GM12891 (cell line): ENCODE data around the gene ADGRB3.
"Not testable (repeated sequence)": the region's sequence is repeated elsewhere in the genome, so short reads cannot be mapped to it uniquely, and the experiment has no call there.

Experiments
- DNase-seq: peaks from one replicate; pipeline ENCODE4 v3.0.0; 2011; ENCODE audit warnings: low spot score; ENCODE audit not compliant: insufficient read length
- FAIRE-seq: peaks from 2 replicates; lab custom pipeline; 2011; peaks lifted over from hg19 to GRCh38; lab: Jason Lieb, UNC
- PAX5 ChIP-seq: IDR thresholded peaks from 2 replicates; pipeline ENCODE4 v1.6.1; 2011; ENCODE audit warnings: low read length, moderate library complexity, mild to moderate bottlenecking; ENCODE audit not compliant: insufficient read depth, severe bottlenecking
- POLR2A ChIP-seq: IDR thresholded peaks from 2 replicates; pipeline ENCODE4 v1.6.1; 2011; ENCODE audit warnings: low read depth, low read length, control low read depth
- POLR2AphosphoS5 ChIP-seq: IDR thresholded peaks from 2 replicates; pipeline ENCODE4 v1.6.1; 2011; ENCODE audit warnings: low read depth, low read length, control low read depth
- POU2F2 ChIP-seq: IDR thresholded peaks from 2 replicates; pipeline ENCODE4 v1.6.1; 2011; ENCODE audit warnings: low read depth, mild to moderate bottlenecking, control low read depth, low read length, moderate library complexity
- SPI1 ChIP-seq: IDR thresholded peaks from 2 replicates; pipeline ENCODE4 v1.6.1; 2011; ENCODE audit warnings: low read depth, low read length, control low read depth
- TAF1 ChIP-seq: IDR thresholded peaks from 2 replicates; pipeline ENCODE4 v1.6.1; 2011; ENCODE audit warnings: low read depth, low read length, control low read depth

The ADGRB3 gene

DNA sequence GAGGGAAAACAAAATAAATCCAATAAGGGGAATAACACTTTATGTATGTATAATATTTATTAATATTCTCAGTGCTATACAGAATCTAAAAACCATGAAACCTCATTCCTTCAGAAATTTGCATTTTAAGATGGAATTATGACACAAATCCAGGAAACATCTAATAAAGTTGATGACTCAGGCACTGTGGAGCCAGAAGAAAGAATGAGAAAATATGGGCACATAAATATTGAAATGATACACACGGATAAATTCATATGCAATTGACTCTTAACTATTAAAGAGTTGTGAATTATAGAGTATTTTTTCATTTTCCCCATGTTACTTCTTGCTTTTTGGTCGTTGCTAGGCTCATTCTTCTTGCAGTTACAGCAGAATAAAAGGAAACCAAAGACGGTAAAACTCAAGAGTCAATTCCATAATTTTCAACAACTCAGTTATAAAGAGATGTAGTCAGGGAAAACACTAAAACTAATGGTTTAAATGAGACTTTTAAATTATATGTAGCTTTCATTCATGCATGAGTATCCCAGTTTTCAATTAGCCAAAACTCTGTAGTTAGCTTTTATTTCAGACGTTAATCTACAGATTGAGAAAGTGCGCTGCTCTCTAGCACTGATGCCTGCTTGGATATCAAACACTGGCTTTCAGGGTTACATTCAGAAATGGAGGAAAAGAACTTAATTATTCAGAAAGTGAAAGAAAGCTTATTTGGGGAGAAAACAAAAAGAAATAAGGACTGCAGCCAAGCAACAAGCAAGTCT lies 95.4 kb downstream of the ADGRB3 start:
- no peak for FAIRE-seq
- no peak for DNase-seq
- TF ChIP-seq POU2F2 (no peak), TAF1 (no peak)

DNA sequence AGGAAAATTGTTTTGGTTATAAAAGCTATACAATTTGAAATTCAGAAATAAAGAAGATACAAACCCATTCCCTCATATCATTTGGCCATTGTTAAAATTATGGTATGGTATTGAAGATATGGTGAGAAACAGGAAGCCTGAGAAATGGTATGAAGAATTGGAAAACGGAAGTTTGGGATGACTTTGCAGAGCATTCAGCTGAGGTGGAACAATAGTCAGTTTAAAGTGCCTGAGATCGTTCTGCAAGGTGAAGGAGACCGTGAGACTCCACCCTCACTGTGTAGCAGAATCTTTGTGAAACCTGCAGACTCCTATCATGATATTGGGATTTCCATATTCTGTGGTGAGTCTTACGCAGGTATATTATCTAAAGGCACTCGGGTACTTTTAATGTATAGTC lies 97.3 kb downstream of the ADGRB3 start:
- FAIRE-seq (no peak), DNase-seq (no peak)
- no peak for TF ChIP-seq POU2F2
- no peak for TF ChIP-seq SPI1
- TF ChIP-seq PAX5: no peak
- TF ChIP-seq POLR2AphosphoS5: no peak
- no peak for TF ChIP-seq POLR2A
- TF ChIP-seq TAF1: no peak

DNA sequence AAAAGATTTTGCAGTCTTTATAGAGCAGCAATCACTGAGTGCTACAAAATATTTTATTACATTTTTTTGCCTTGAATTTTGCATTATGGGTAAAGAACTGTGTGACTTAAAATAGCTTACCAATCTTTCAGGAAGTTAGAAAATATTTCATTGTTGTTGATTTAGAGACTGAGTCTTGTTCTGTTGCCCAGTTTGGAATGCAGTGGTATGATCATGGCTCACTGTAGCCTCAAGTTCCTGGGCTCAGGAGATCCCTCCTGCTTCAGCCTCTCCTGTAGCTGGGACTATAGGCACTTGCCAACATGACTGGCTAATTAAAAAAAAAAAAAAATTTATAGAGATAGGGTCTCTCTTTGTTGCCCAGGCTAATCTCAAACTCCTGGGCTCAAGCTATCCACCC lies 100.8 kb downstream of the ADGRB3 start:
- FAIRE-seq (no peak), DNase-seq (no peak)
- no peak for TF ChIP-seq SPI1
- TF ChIP-seq PAX5: no peak
- no peak for TF ChIP-seq TAF1
- no peak for TF ChIP-seq POLR2AphosphoS5
- TF ChIP-seq POU2F2: no peak
- no peak for TF ChIP-seq POLR2A

DNA sequence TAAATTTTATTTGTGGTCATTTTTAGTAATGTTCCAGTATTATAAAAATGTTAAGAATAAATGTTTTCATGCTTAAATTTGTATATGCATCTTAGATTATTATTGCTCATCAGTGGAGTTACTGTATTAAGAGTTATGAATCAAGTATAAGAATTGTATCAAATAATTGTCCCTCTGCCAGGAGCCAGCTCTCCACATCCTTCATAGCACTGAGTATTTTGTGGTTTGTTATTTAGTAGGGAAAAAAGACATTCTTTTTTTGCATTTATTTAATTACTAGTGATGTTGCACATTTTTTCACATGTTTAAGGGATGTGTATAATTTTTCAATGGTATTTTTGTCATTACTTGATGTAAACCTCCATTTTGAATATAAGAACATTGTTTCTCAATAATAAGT lies 102.0 kb downstream of the ADGRB3 start:
- FAIRE-seq (no peak), DNase-seq (no peak)
- TF ChIP-seq POLR2A: no peak
- TF ChIP-seq TAF1: no peak
- no peak for TF ChIP-seq POU2F2
- TF ChIP-seq POLR2AphosphoS5: no peak
- no peak for TF ChIP-seq PAX5
- TF ChIP-seq SPI1: no peak

DNA sequence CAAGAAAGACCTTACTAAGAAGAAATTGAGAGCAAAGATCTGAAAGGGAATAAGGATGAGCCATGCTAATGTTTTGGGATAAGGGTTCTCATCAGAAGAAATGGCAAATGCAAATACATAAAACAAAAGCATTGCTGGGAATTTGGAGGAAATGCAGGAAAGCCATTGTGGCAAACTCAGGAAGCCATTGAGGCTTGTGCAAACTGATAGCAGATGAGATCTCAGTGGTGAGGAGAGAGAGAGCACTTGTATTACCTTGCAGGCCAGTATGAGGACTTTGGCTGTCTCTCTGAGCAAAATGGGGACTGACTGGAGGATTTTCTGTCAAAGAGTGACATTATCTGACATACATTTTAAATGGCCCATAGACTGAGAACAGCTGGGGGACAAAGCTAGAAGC lies 103.0 kb downstream of the ADGRB3 start:
- no peak for DNase-seq
- TF ChIP-seq TAF1 (no peak), POLR2A (no peak), POU2F2 (no peak), PAX5 (no peak), SPI1 (no peak), POLR2AphosphoS5 (no peak)
- FAIRE-seq: no peak

DNA sequence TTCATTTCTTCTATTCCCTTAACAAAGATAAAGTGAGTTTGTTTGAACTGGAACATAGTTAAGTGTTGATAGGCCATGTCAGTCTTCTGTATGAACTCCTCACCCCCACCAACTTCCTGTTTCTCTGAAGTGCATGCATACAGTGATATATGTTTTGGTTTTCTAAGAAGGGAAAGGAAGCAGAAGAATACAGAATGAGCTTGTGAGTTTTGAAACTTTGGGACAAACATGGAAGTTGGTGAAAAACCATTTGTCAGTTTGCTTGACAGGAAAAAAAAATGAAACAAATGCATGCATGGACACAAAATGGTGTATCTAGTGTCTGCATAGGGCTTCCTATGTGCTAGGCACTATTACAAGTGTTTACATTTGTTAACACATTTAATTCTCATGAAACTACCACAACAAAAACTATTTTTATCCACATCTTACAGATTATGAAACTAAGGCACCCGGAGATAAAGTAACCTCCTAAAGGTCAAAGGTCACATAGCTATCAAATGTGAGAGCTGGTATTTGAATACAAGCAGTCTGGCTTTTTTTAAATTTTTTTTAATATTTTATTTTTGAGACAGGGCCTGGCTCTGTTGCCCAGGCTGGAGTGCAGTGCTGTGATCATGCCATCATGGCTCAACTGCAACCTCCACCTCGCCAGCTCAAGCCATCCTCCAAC lies 105.9 kb downstream of the ADGRB3 start:
- DNase-seq (no peak), FAIRE-seq (no peak)
- 0 out of 2 replicates have a peak, but pooled peaks have one; percentile 14 for TF ChIP-seq SPI1
- TF ChIP-seq PAX5: no peak

DNA sequence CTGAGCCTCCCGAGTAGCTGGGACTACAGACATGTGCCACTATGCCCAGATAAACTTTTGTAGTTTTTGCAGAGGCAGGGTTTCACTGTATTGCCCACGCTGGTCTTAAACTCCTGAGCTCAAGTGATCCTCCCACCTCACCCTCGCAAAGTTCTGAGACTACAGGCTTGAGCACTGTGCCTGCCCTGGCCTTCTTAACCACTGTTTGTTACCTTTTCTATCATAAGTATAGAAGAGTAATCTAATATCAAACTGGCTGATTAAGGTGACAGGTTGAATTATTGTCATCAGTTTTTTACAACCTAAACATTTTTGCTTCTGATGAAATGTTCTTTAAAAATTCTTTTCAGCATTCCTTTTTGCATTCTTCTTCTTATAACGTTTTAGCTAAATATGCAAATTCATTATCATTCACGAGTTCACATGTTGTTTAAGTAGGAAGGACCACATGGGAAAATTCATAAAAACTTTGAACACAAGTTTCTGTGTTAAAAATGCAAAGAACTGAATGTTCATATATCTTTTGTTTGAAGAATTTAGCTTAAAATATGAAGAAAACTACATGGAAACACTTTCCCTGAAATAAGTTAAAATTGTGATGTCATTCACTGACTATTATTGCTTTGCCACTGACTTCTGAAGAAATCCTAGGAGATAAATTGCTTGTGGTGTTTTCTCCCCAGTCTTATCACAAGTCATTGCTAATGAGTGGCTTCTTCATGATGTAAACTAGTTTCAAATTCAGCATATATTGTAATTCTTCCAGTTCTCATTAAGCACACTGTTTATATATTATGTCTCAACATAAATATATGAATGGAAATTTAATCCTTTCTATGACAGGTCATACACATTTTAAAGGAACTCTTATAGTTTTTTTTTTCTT lies 106.7 kb downstream of the ADGRB3 start:
- TF ChIP-seq TAF1: no peak
- TF ChIP-seq POLR2AphosphoS5: no peak
- TF ChIP-seq PAX5: no peak
- TF ChIP-seq SPI1: no peak
- TF ChIP-seq POLR2A: no peak
- TF ChIP-seq POU2F2: no peak
- FAIRE-seq (no peak), DNase-seq (no peak)

DNA sequence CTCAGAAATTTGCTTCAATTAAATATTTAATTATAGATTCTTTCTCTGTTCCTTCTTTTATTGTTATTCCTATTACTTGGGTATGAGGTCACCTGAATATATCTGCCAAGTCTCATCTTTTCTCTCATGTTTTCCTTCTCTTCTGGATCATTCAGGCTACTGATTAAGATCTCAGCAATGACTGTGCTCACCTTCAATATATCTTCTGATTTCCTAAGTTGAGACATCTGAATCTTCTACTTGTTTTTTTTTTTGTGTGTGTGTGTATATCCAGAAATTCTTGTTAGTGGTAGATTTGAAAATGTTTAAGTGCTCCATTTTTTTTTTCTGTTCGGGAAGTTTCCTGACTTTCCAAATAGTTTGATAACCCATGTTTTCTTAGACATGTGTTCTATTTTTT lies 108.0 kb downstream of the ADGRB3 start:
- no peak for FAIRE-seq
- no peak for DNase-seq
- no peak for TF ChIP-seq TAF1

DNA sequence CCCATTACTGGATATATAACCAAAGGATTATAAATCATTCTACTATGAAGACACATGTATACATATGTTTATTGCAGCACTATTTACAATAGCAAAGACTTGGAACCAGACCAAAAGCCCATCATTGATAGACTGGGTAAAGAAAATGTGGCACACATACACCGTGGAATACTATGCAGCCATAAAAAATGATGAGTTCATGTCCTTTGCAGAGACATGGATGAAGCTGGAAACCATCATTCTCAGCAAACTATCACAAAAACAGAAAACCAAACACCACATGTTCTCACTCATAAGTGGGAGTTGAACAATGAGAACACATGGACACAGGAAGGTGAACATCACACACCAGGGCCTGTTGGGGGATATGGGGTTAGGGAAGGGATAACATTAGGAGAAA lies 109.3 kb downstream of the ADGRB3 start:
- DNase-seq, FAIRE-seq: not testable (repeated sequence)

DNA sequence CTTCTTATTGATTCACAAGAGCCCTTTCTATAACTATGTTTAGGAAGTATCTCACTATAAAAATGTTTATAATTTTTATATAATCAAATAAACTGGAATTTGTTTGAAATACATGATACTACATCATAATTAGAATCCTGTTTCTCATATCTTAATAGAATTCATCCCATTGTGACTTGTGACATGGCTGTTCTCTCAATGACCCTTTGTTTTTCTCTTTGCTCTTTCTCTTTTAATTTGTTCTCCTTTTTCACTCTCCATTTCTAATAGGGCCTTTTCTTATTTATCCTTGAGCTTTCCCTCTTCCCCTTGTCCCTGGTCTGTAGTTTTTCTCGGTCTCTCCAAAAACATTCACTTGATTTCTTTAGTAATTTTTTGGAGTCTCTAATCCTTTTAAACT lies 111.3 kb downstream of the ADGRB3 start:
- TF ChIP-seq TAF1 (no peak), POU2F2 (no peak), SPI1 (no peak), PAX5 (no peak), POLR2A (no peak), POLR2AphosphoS5 (no peak)
- DNase-seq (no peak), FAIRE-seq (no peak)
